ENCODE measurements around the gene MTCL1. TPM values are rescaled to one million over a fixed set of nuclear protein-coding genes. Genes with fewer than 3 reads are reported as not detected.

The MTCL1 gene
- polyA plus RNA-seq, 3 donors: not detected

- Histone ChIP-seq H3K27me3 (ENCODE audit: control insufficient read depth in 2 of 2, insufficient read depth in 2 of 2, low read length in 2 of 2) (no peaks in the 10 kb centered on the region), H3K9me3 (replicated peaks in 1 of 2; ENCODE audit: control insufficient read depth in 1 of 2, insufficient read depth in 1 of 2, low read length in 2 of 2) (no peaks in the 10 kb centered on the region), H3K9ac (ENCODE audit: insufficient read depth, low read length, poor library complexity, severe bottlenecking) (no peak overlapping the region), H3K27ac (ENCODE audit: low read depth in 1 of 2, low read length in 2 of 2) (no peak overlapping the region), H3K36me3 (replicated peaks in 1 of 2; ENCODE audit: control insufficient read depth in 1 of 2, insufficient read depth in 2 of 2, low read length in 2 of 2) (no peaks in the 10 kb centered on the region), H3K4me1 (ENCODE audit: control insufficient read depth in 1 of 2, insufficient read depth in 2 of 2, low read length in 2 of 2) (no peaks in the 10 kb centered on the region), H4K20me1 (ENCODE audit: insufficient read depth, low read length) (no peaks in the 10 kb centered on the region), H3K4me3 (replicated peaks in 1 of 3; ENCODE audit: low read depth in 2 of 3, low read length in 3 of 3) (no peak overlapping the region), H3K4me2 (replicated peaks; ENCODE audit: extremely low read depth, low read length, poor library complexity, severe bottlenecking) (no peak overlapping the region), H3K79me2 (ENCODE audit: insufficient read depth, low read length) (no peaks in the 10 kb centered on the region), H2AFZ (ENCODE audit: insufficient read depth, low read depth, low read length, poor library complexity, severe bottlenecking) (no peak overlapping the region)
- no peaks in the 10 kb centered on the region for H3K9me3 Mint-ChIP-seq
- peaks cover 2% of the 10 kb centered on the region for H3K4me1 Mint-ChIP-seq
- H3K27ac Mint-ChIP-seq: no peak overlapping the region
- no peak for TF ChIP-seq CTCF (IDR thresholded peaks at IDR 0.05)
- intact Hi-C loops (cut with micrococcal nuclease): no loop called here
- H3K4me3 Mint-ChIP-seq: no peak overlapping the region
- H3K36me3 Mint-ChIP-seq: no peaks in the 10 kb centered on the region
- peaks cover 1 to 4% (median 4%) of the 10 kb centered on the region in 3 donors for H3K27me3 Mint-ChIP-seq (ENCODE audit: low read depth in 3 of 3)
- no peak for DNase-seq
Measured at GRCh38 chr18:8813611-8814010, 108.3 kb downstream of the MTCL1 start.

GRCh38 chr18:8814206-8814605, 108.8 kb downstream of the MTCL1 start:
- Histone ChIP-seq H3K9me3 (replicated peaks in 1 of 2; ENCODE audit: control insufficient read depth in 1 of 2, insufficient read depth in 1 of 2, low read length in 2 of 2) (no peaks in the 10 kb centered on the region), H3K4me1 (ENCODE audit: control insufficient read depth in 1 of 2, insufficient read depth in 2 of 2, low read length in 2 of 2) (no peaks in the 10 kb centered on the region), H3K4me3 (replicated peaks in 1 of 3; ENCODE audit: low read depth in 2 of 3, low read length in 3 of 3) (no peak overlapping the region), H3K9ac (ENCODE audit: insufficient read depth, low read length, poor library complexity, severe bottlenecking) (no peak overlapping the region), H2AFZ (ENCODE audit: insufficient read depth, low read depth, low read length, poor library complexity, severe bottlenecking) (no peak overlapping the region), H3K79me2 (ENCODE audit: insufficient read depth, low read length) (no peaks in the 10 kb centered on the region), H3K27ac (ENCODE audit: low read depth in 1 of 2, low read length in 2 of 2) (no peak overlapping the region), H3K4me2 (replicated peaks; ENCODE audit: extremely low read depth, low read length, poor library complexity, severe bottlenecking) (no peak overlapping the region), H3K27me3 (ENCODE audit: control insufficient read depth in 2 of 2, insufficient read depth in 2 of 2, low read length in 2 of 2) (no peaks in the 10 kb centered on the region), H4K20me1 (ENCODE audit: insufficient read depth, low read length) (no peaks in the 10 kb centered on the region), H3K36me3 (replicated peaks in 1 of 2; ENCODE audit: control insufficient read depth in 1 of 2, insufficient read depth in 2 of 2, low read length in 2 of 2) (no peaks in the 10 kb centered on the region)
- 93% methylated on average over 4 of the region's 6 CpGs for WGBS (ENCODE audit: insufficient coverage)
- intact Hi-C loops (cut with micrococcal nuclease): no loop called here
- Mint-ChIP-seq H3K4me1 (peaks cover 2% of the 10 kb centered on the region), H3K27me3 (ENCODE audit: low read depth in 3 of 3) (peaks cover 1 to 4% (median 4%) of the 10 kb centered on the region in 3 donors), H3K36me3 (no peaks in the 10 kb centered on the region), H3K9me3 (no peaks in the 10 kb centered on the region), H3K4me3 (no peak overlapping the region), H3K27ac (no peak overlapping the region)
- no peak for DNase-seq
- no peak for TF ChIP-seq CTCF (IDR thresholded peaks at IDR 0.05)
